ENCODE results near the gene ZNF385B.
"Not testable (repeated sequence)": the region's sequence is repeated elsewhere in the genome, so short reads cannot be mapped to it uniquely, and the experiment has no call there.

The ZNF385B gene

GRCh38 chr2:179525340-179525739, 336.1 kb downstream of the ZNF385B start:
- DNase-seq (ENCODE audit: insufficient read length, low spot score) (no peak), FAIRE-seq (no peak)

DNA sequence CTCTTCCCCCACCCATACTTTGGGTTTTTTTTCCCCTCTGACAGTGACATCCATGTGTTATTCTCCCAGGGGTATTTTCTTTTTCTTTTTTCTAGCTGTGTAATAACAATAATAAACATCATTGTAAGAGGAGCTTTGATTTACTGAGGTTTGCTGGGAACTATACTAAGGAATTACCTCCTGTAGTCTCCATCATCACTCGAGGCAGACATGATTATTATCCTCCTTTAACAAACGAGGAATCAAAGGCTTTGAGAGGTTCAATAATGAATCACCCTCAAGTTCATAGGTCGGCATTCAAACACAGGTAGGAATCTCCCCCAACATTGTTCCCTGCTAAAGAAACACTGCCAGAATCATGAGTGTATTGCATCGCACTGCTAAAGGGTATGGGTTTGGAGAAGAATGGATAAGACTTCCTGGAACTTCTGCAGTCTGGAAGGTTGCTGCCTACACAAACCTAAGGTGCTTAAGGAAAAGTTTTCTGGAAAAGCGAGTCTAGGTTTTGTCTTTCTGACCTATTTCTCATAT, 336.5 kb downstream of the ZNF385B start:
- DNase-seq (ENCODE audit: insufficient read length, low spot score) = no peak
- no peak for FAIRE-seq

GRCh38 chr2:179521944-179522343, 339.5 kb downstream of the ZNF385B start:
- DNase-seq (ENCODE audit: insufficient read length, low spot score) (no peak), FAIRE-seq (no peak)

DNA sequence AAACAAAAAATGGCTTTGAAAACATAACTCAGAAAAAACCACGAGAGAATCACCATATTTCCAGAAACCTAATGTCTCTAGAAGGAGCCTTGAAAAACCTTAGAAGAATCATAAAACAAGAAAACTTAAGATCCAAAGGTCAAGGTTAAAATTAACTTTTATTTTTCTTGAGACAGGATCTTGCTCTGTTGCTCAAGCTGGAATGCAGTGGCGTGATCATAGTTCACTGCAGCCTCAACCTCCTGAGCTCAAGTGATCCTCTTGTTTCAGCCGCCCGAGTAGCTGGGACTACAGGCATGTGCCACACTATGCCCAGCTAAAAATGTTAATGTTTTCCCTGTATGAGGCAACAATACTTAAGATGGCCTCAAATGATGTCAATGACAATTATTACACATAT, 342.6 kb downstream of the ZNF385B start:
- FAIRE-seq = no peak

GRCh38 chr2:179513181-179513580, 348.2 kb downstream of the ZNF385B start:
- FAIRE-seq (no peak), DNase-seq (ENCODE audit: insufficient read length, low spot score) (no peak)

More for the DNA sequence above, 342.6 kb downstream of the ZNF385B start:
- DNase-seq (ENCODE audit: insufficient read length, low spot score) = no peak

DNA sequence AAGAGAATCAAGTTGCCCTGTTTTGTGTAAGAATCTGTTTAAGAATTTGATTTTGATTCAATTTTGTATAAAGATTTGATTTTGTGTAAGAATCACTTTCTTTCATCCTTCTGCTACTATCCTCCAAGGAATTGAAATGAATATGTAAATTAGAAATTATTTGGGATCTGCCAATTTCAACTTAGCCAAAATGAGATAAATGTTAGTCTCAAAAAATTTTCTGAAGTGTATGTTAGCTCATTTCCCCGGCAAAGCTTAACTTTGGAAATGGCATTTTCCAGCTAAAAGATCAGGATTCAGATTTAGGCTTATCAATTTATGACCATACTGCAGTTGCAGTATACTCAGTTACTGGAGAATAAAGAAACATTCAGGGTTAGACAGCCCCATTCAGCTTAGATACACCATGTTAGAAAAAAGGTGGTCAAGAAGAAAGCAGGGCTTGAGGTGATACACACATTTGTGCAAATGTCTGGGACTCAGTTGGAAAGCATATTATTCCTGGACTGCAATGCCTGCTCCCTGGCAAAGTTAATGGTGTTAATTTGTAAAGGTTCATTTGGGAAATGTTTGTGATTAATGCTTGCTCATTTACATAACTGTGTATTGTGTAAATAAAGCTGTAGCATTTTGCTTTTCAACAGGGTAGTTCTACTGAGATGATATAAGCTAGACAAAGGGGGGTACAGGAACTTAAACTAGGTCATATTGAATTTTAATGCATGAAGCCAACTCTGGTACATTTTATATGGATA, 349.0 kb downstream of the ZNF385B start:
- no peak for DNase-seq (ENCODE audit: insufficient read length, low spot score)
- FAIRE-seq = no peak

DNA sequence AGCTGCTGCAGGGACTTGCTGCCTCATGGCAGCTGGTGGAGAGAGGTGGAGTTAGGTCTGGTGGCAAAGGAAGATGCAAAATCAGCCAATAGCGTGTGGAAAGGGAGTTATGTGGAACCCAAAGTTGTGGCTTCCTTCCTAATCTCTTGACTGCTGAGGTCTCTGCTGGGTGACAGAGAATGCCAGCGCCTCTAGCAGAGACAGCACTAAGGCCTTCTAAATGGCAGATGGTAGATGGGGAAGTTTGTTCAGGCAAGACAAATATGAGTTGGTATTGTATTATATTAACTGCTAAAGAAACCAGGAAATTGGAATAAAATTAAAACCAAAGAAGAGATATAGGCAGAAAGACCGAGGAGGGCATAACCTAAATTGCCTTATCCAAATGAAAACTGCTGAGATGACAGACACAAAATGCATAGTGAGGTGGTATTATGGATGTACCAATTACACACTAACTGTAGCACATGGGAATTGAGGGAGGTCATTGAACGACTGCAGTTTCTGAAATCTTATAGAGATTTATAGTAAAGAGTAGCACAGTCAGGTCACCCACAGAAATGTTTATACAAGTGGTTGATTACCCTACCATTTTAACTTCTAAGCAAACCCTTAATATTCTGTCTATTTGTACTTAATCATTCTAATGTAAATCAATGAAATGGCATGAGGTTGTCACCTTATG, 350.2 kb downstream of the ZNF385B start:
- FAIRE-seq (no peak), DNase-seq (ENCODE audit: insufficient read length, low spot score) (no peak)

DNA sequence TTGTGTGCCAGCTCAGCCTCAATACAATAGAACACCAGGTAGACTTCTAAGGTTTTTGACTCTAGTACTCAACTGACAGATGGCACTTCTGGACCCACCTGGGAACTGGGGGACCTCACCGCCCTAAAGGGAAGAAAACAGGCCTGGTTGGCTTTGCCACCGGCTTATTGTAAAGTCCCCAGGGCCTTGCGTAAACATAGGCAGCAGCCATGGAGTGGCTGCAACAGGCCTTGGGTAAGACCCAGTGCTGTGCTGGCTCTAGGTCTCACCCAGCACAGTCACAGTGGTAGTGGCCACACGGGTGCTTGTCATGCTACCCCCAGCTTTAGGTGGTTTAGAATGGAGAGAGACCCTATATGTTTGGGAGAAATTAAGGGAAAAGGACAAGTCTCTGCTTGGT, 366.1 kb downstream of the ZNF385B start:
- no peak for DNase-seq (ENCODE audit: insufficient read length, low spot score)
- FAIRE-seq = no peak

GRCh38 chr2:179488563-179488962, 372.8 kb downstream of the ZNF385B start:
- FAIRE-seq (no peak), DNase-seq (ENCODE audit: insufficient read length, low spot score) (no peak)

- FAIRE-seq (no peak), DNase-seq (ENCODE audit: insufficient read length, low spot score) (no peak)
Observed at GRCh38 chr2:179487010-179487731, 374.2 kb downstream of the ZNF385B start.

- DNase-seq (ENCODE audit: insufficient read length, low spot score) = no peak
- no peak for FAIRE-seq
Observed at GRCh38 chr2:179483131-179483530, 378.3 kb downstream of the ZNF385B start.

DNA sequence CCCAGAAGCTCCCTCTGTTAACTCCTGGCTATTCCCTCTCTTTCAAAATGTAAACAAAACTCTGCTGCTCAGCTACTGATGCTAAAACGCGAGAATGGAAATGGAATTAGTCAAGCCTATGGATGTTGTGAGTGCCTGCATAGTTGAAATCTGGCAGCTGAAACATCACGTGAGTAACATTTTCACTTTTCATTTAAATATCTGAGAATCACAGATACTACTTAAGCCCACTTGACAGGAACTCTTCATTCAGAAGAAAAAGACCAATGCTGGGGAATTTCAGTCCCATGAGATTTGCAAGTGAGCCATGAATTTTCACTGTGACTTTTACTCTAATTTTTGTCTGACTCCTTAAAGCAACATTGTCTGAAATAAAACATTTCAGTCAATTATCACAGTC, 381.5 kb downstream of the ZNF385B start:
- no peak for DNase-seq (ENCODE audit: insufficient read length, low spot score)
- FAIRE-seq = no peak

GRCh38 chr2:179478771-179479170, 382.6 kb downstream of the ZNF385B start:
- FAIRE-seq (no peak), DNase-seq (ENCODE audit: insufficient read length, low spot score) (no peak)

DNA sequence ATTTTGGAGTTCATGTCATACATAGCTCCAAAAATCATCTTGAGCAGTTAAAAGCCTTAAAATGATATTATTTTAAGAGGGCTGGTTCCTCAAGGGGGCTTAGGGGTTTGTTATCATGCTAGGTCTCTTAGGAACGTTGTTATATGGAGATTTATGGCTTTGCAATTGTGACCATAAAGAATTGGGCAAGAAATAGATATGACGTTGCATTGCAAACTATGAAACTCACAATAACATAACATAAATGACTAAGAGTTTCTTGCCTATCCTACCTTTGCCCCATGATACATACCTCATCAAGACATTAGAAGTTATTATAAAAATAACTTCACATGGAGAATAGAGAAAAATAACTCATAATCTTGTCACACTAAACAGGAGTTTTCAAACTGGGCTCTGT, 390.4 kb downstream of the ZNF385B start:
- FAIRE-seq (no peak), DNase-seq (ENCODE audit: insufficient read length, low spot score) (no peak)

DNA sequence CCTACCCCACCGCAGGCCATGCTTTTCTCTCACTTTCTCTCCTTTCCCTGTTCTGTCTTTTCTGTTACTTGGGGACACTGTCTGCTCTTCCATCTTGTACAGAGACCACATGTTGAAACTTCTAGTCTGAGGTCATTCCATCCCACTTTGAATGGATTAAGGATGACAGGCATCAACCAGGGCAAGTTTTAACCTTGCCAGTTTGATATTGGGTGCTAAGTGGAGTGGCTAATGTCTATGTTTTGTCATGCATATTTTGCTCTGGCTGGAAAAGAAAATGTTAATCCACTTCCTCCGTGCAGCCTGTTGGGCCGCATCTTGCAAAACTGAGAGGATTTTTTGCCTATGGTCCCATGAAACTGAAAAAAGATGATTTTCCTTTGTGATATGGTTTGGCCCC, 391.3 kb downstream of the ZNF385B start:
- FAIRE-seq (no peak), DNase-seq (ENCODE audit: insufficient read length, low spot score) (no peak)

GRCh38 chr2:179467960-179468359, 393.5 kb downstream of the ZNF385B start:
- DNase-seq (ENCODE audit: insufficient read length, low spot score) = no peak
- FAIRE-seq = no peak

DNA sequence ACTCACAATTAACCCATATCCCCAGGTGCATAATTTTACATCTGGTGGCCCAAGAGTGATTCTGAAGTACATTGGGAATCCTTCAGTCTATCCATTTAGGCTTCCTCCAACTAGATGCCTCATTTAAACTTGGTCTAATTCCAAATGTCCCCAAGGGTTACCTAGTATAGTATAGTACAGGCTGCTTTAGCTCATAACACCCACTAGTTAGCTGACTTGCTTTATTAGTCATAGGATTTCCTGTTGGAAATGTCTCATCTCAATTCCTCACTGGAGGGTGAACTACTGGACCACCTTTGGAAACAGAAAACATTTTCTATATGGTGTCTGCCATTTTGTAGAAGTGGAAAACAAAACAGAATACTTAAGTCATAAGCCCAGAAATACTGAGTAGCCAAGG, 394.3 kb downstream of the ZNF385B start:
- FAIRE-seq (no peak), DNase-seq (ENCODE audit: insufficient read length, low spot score) (peak; percentile 17)

GRCh38 chr2:179461420-179461819, 400.0 kb downstream of the ZNF385B start:
- no peak for FAIRE-seq
- no peak for DNase-seq (ENCODE audit: insufficient read length, low spot score)

- DNase-seq (ENCODE audit: insufficient read length, low spot score) (peak; percentile 15), FAIRE-seq (peak; percentile 80)
Observed at GRCh38 chr2:179460181-179460929, 401.1 kb downstream of the ZNF385B start.

GRCh38 chr2:179458113-179458512, 403.3 kb downstream of the ZNF385B start:
- not testable (repeated sequence) for FAIRE-seq; DNase-seq (ENCODE audit: insufficient read length, low spot score)

DNA sequence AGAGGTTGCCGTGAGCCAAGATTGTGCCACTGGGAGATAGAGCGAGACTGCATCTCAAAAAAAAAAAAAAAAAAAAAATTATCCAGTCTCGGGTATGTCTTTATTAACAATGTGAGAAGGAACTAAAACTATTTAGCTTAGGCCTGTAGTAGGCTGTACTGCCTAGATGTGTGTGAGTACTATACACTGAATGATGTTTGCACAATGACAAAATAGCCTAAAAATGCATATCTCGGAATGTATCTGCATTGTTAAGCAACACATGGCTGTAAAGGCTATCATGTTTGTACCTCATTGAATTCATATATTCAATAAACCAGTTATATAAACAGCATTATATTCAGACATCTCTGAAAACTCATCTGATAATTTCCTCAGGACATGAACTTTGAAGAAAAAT, 405.6 kb downstream of the ZNF385B start:
- FAIRE-seq = peak; percentile 46
- no peak for DNase-seq (ENCODE audit: insufficient read length, low spot score)
